GM18519 (cell line): ENCODE measurements around the gene SCYGR1.
"Not testable (repeated sequence)": the region's sequence is repeated elsewhere in the genome, so short reads cannot be mapped to it uniquely, and the experiment has no call there.

Experiments
- ATAC-seq: cut with Tn5 transposase; IDR thresholded peaks from one replicate; pipeline ENCODE4 v1.9.1; 2021; ENCODE audit warnings: mild to moderate bottlenecking, moderate library complexity; ENCODE audit not compliant: unreplicated experiment, low FRiP score

Gene SCYGR1

DNA sequence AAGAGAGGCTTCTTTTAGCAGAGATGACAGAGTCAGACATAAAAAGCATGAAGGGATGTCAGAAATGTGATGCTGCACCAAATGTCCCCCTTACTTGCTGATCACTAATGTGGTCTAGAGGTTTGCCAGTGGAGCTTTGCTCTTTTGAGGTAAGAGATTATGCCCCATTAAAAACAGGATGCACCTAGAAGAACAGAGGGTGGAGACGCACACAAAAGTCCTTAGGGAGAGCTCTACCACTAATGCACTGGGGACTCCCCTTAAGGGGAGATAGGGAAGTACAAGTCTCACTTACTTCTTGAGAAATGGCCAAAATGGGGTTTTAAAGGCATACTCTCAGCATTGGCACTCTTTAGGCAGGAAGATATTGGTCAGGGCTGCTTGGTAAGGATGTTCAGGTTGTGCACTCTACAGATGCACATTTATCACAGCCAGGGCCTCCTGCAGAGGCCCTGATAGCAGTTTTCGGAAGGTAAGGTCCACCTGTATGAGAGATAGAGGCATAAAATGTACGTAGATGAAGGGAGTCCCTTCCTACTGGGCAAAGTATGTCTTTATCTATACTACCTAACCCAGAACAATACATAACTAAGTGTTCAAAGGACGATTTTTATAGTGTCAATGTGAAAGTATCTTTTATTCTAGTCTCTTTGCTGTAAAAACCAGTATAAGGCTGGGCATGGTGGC, 17.0 kb upstream of the SCYGR1 start:
- ATAC-seq: no peak

DNA sequence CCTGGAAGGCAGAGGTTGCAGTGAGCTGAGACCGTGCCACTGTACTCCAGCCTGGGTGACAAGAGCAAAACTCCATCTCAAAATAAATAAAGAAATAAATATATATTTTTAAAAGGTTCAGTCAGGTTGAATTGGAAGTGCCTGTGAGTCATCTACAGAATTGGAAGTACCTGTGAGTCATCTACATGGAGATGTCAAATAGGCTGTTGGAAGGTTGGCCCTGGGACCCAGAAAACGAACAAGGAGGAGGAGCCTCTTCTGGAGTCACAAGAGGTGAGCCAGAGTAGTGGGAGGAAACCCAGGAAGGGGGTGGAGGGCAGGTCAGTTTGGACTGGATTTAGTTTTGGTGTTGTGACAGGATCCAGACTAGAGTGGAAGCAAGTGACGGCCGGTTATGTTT, 15.2 kb upstream of the SCYGR1 start:
- no peak for ATAC-seq

DNA sequence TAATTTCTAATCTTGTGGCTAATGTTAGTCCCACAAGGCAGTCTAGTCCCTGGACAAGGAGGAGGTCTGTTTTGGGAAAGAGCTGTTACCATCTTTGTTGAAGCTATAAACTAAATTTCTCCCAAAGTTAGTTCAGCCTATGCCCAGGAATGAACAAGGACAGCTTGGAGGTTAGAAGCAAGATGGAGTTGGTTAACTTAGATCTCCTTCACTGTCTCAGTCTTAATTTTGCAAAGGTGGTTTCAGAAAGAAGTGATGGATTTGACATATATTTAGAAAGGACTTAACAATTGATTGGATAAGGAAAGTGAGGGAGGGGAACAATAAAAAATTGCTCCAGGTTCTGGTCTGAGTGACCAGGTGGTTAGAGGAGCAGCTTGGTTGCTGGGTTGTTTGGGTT, 14.6 kb upstream of the SCYGR1 start:
- no peak for ATAC-seq

DNA sequence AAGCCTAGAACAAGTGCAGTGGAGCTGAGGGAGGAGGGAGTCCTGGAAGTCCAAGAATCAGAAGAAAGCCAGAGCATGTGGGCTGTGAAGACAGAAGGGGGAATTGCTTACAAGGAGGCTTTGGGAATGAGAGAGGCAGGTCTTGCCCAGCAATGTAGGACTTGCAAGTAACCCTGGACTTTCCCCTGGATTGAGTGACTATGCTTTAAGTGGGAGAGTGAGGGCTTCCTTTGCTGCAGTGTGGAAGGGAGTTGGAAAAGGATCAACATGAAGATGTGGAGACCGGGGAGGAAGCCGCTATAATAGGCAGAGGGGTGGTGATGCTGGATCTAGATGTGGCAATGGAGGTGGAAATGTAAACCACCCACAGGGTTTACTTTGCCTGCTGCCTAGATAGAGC, 13.8 kb upstream of the SCYGR1 start:
- ATAC-seq: no peak

DNA sequence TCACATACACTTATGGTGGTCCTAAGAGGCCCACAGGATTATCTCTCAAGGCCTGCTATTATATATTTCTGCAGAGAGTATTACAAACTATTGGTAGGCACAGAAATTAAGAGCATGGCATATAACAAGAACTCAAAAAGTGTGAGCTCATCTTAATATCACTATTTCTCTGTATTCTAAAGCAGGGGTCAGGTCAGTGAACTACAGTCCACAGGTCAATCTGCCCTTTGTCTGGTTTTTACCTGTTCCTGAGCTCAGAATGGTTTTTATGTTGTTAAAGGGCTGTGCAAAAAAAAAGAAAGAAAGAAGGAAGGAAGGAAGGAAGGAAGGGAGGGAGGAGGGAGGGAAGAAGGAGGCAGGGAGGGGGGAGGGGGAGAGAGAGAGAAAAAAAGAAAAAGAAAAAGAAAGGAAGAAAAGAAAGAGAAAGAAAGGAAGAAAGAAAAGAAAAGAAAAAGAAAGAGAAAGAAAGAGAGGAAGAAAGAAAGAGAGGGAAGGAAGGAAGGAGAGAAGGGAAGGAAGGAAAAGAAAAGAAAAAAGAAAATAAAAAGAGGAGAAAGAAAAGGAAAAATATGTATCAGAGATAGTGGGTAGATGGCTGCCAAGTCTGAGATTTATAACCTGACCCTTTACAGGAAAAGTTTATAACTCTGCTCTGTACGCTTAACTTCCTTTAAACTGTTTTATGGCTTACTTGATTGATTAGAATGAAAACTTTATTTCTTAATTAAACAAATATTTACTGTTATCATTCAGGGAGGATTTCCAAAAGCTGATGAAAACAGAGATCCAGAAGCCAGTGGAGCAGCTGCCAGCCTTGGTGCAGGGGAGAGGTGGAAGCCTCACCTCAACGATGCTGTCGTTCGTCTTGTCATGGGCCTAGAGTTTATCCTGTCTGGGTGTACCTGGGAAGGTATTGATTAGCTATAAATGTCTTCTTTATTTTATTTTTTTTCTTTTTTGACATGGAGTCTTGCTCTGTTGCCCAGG, 11.2 kb upstream of the SCYGR1 start:
- no peak for ATAC-seq

DNA sequence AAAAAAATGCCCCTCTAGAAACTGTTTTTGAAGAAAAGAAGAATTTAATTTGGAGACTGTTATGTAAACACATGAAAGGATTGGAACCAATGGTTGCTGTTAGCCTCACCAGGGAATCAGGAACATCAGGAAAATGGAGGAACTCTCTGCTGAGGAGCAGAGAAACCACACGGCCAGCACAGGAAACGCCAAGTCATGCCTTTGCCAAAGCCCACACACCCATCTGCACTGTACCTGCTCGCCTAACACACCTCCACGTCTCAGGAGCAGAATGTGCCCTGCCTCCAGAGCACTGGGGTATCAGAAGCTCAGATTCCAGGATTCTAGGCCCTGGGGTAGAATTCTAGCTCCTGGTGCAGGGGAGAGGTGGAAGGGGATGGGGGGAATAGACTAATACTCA, 9.8 kb upstream of the SCYGR1 start:
- no peak for ATAC-seq

DNA sequence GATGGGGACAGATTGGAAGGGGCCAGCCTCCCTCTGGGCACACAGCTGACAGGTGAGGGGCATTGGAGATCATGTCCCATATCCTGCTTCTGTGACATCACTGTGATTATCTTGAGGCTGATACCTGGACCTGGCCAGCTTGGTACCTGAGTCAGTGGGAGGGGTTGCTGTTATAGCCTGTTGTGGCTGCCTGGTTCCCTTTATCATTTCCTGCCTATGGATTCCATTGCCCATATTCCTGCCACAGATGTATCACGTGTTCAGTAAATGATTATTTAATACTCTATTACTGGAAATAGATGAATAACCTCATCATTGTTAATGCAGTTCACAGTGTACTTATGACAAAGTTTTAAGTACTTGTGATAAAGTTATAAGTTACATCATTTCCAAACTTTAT, 7.8 kb upstream of the SCYGR1 start:
- no peak for ATAC-seq

DNA sequence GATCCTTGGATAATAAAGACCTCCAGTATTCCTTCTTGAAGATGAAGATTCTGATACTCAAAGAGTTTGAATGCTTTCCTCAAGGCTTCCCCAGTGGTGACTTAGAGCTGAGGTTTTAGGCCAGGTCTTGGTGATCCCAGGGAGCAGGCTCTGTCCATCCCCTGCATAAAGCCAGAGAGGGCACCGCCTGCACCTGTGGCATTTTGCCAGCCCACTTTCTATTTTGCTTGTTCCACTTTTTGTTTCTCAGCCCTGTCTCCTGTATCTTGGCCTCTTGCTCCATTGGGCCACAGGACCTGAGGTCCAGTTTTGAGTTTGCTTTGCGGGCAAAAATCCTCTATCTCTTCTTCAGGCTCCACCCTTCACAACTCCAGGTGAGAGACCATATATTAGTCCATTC, 6.7 kb upstream of the SCYGR1 start:
- ATAC-seq: no peak

DNA sequence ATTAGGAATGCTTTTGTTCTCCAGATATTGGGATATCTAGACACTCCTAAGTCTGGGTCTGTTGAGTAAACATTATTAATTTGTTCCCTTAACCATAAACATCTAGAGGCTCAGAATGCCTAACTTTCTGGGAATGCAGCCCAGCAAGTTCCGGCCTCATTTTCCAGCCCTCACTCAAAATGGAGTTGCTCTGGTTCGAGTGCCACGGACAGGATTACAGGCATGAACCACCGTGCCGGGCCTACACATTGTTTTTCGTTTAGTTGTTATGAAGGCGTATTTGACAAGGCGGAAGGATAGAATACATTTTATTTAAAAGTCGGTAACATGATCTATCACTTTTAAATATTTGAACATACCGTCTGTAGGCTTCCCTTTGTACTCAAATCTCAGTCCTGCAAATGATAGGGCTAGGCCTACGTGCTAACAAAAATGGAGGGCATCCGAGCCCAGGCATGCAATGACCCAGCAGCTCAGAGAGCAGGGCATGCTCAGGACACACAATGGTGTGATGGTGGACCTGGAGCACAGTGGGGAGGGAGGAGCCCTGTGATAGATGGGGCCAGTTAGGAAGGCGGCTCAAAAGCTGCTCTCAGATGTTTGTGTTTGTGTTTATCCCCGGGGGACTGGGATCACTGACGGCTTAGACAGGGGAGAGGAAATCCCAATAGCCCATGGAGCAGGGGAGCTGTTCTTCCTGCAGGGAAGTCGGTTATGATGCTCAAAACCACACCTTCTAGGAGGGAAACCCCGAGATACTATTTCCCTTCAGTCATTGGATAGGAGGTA, 2.9 kb upstream of the SCYGR1 start:
- ATAC-seq: no peak

DNA sequence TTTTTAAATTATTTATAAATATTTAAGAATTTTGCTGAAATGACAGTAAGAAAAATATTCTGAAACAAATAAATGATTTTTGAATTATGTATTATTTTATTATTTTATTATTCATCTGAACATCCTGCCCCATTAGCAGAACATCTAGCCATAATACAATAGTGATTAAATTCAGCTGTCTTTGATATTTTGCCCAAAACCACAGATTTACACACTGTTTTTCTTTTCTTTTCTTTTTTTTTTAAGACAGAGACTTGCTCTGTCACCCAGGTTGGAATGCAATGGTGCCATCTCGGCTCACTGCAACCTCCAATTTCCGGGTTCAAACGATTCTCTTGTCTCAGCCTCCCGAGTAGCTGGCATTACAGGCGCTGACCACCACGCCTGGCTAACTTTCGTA, 1.9 kb upstream of the SCYGR1 start:
- ATAC-seq: no peak

DNA sequence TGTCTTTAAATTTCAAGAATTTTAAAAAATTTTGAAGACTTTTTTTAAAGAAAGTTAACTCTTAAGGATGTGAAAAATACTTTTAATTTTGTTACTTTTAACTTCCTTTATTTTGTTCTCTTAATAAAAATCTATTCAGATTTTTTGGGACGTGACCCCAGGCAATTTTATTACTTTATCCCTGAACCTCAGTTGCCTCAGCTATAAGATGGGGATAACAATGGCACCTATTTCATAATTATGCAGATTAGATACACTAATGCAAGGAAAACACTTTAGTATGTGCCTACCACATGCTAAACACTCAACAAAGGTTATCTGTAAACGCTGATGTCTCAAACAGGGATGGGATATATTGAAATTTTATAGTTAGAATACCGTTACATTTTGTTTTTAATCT, 1.5 kb upstream of the SCYGR1 start:
- ATAC-seq: no peak

DNA sequence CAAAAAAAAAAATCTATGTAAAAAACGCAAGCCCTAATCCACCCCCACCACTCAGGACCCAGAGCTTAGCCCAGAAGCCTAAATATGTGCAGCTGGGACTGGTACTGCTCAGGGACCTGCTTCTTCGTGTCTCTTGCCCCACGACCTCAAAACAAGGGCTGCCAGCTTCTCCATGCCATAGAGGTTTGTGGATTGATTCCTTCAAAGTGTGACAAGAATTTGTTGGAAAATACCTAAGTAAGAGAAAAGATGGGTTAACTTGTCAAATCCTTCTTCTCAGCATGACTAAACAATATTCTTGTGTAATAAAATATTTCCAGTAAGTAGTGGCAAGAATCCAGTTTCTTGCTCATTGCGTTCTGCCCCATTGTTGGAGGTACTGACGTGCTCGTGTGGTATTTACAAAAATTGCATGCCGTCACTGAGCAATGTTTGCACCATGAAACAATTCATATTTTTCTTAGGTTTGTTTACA, 825 bp upstream of the SCYGR1 start:
- ATAC-seq: no peak

DNA sequence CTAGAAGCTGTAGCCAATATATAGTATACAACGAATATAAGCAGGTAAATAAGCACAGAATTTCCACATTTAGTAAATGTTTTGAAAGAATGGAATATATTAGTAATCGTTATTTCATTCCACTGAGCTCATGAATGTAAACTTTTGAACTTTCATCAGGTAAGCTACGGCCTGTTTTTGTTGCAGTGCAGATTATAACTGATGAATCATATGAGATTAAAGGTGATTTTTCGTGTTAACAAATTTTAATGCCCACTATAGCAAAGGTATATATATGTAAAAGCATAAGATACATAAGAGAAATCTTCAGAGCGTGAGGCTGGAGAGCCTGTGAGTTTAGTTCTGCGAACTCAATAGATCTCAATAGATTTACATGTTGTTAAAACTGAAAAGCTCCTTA, 1.1 kb downstream of the SCYGR1 start:
- no peak for ATAC-seq

DNA sequence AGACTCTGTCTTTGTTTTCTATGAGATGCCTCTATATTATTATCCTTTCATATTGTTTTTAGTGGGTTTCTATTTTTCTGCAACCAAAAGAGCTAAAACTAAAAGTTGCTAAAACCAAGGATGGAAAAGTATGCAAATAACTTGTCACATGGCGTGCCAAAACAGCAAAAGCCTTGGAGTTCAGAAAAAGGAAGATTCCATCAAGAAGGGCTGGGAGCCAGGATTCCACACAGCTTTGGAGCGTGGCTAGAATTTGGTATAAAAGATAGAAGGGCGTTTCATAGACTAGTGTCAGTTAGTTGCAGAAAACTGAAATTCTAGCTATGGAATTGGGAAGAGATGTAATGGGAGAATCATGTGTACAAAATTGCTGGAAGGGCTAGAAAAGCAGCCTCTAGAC, 4.1 kb downstream of the SCYGR1 start:
- no peak for ATAC-seq

DNA sequence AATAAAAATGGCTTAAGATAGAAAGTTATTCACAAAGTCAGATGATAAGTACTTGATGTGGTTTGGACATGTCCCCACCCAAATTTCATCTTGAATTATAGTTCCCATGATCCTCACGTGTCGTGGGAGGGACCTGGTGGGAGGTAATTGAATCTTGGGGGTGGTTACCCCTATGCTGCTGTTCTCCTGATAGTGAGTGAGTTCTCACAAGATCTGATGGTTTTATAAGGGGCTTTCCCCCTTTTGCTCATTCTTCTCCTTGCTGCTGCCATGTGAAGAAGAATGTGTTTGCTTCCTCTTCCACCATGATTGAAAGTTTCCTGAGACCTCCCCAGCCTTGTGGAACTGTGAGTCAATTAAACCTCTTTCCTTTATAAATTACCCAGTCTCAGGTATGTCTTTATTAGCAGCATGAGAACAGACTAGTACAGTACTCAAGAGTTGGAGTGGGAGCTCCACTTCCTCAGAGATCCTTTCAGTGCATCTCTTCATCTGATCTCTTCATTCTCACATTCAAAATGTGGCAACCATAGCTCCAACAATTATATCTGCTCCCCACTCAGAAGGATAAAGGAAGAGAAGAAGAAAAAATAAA, 5.4 kb downstream of the SCYGR1 start:
- not testable (repeated sequence) for ATAC-seq

DNA sequence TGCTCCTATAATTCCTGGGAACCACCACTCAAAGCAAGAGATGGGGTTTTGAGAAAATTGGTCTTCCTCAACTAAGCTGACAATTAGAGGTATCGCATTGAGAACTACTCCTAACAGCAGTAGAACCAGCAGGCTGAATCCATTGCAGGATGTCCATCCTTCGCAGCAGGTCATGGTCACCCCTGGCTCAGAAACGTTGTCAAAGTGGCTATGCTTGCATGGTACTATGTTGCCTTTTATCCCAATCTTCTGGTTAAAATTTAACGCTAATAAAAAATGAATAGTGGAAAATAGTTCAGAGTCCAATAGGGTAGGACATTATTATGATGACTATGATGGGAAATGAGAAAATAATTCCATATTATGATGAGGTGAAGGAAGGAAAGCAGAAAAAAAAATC, 8.7 kb downstream of the SCYGR1 start, which contains the start of gene TM4SF20:
TM4SF20 (minus strand) TSS at position 212 of the 400 bp plus-strand sequence; CDS start at position 174, 38 bp downstream.
- no peak for ATAC-seq

DNA sequence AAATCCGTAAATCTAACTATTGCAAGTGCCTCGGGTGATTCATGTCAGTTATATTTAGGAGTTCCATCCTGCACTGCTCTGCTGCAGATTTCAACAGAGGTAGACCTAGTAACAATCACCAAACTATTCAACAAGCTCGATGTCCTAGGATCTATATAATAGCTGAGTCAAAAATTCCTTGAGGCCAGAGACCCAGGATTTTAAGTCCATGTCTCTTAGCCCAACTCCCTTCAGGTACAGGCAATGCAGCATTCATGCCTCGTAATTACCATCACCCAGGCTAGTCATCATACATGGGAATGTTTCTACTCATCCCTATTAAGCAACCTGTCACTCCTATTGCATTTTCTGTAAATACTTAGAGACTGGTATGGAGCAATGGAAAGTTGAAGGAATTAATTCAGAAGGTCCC, 9.4 kb downstream of the SCYGR1 start:
- ATAC-seq: no peak

DNA sequence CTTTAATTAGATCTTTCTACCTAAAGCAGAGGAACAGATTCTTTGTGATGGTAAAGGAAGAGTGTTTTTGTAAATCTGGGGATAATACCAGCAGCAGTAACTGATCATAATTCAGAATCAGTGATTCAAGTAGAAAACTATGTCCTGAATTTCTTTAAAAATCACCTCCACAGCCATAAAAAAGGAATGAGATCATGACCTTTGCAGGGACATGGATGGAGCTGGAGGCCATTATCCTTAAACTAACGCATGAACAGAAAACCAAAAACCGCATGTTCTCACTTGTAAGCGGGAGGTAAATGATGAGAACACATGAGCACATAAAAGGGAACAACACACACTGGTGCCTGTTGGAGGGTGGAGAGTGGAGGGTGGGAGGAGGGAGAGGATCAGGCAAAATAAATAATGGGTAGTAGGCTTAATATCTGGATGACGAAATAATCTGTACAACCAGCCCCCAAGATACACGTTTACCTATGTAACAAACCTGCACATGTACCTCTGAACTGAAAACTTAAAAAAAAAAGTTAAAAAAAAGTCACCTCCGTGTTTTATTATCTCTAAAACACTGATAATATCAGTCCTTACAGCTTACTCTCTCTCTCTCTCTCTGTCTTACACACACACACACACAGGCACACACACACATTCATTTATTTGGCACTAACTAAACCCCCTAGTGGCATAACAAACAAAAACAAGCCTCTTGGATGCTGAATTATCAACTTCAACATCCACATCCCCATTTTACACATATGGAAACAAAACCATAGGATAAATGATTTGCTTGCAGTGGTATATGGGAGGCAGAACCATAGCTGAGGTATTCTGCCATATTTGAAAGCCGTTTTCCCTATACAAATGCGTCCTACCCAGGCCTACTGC, 10.0 kb downstream of the SCYGR1 start:
- ATAC-seq: no peak

DNA sequence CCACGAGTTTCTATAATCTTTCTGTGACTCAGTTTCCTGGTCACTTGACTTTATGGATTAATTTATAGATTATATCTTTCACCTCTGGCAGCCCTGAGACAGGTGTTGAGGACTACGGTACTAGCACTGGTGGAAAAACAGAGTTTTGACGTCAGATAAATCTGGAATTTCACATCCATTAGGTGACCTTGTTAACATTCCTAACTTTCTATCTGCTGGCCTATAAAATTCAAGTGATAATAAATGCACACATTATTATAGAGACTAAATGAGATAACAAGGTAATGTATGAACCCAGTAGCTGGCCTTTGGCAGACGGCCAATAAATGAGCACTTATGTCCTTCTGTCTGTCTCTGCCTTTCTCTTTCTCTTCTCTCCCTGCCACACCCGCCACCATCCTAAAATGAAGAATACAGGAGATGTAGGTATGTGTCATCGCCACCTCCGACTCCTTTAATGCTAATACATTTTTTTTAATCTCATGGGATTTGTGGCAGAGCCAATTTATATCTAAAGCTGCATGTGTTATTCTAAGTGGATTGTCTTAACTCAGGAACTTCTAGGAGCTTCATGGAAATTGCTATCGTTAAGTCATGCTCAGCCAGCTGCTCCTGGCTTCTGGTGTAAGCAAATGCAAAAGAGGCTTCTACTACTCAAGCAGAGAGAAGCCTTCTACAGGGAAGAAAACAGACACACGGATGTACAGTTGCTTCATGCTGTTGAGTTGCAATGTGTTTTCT, 10.9 kb downstream of the SCYGR1 start:
- ATAC-seq: no peak
